DMS 273 (cell line): ENCODE data around the gene NUB1.

Experiments
- DNase-seq: peaks from one replicate; lab custom pipeline; 2025; ENCODE audit not compliant: unreplicated experiment; lab: John Stamatoyannopoulos, UW

Gene NUB1

DNA sequence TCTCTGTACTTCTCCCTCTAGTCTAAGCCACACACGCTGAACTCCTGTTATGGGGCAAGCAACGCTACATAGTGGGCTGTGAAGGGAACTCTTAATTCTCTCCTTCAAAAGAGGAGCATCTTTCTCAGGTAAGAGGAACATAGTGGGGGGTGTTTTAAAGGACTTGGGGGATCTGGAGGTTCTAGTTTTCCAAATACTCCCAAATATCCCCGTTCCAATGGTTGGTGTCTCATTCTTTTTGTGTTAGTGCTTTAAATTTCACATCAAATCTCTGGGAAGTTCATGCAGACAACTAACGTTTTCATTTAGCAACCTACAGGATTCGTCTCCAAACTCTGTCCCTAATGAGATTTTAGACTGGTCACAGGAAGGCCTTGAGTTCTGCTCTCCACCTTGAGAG, 80.6 kb downstream of the NUB1 start:
- DNase-seq, result no peak

DNA sequence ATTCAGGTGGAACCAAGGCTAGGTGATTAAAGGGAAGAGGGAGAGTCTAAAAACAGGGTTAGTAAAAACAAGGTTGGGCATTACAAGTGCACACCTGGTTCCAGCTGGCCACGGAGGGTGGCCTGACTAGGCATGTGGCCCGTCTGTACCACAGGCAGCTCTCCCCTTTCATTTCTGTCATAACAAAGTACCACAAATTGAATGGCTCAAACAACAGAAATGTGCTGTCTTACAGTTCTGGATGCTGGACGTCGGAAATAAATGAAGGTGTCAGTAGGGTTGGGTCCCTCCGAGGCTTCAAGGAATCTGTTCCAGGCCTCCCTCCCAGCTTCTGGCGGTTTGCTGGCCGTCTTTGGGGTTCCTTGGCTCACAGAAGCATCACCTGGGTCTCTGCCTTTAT, 81.6 kb downstream of the NUB1 start:
- no peak for DNase-seq

- no peak for DNase-seq
These were observed 82.3 kb downstream of the NUB1 start for GRCh38 chr7:151423936-151424335.

DNA sequence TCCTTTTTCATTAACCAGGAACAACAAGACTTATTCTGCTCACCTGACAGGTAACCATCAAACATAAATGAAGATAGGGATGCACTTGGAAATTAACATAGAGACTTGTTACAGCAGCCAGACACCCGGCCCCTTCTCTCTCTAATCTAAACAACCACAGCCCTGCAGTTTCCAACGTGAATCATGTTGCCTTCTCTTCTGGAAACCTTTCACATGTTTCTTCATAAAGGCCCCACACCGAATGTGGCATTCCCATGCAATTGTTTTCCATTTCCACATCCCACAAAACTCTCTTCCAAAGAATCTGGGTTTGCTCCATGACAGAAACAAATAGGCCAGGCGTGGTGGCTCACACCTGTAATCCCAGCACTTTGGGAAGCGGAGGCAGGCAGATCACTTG, 83.2 kb downstream of the NUB1 start:
- no peak for DNase-seq

GRCh38 chr7:151425670-151426440, 84.2 kb downstream of the NUB1 start:
- DNase-seq, result no peak

GRCh38 chr7:151426441-151426903, 84.9 kb downstream of the NUB1 start:
- DNase-seq, result peak; percentile 86

- no peak for DNase-seq
These were observed 85.5 kb downstream of the NUB1 start for GRCh38 chr7:151426904-151427704.

DNA sequence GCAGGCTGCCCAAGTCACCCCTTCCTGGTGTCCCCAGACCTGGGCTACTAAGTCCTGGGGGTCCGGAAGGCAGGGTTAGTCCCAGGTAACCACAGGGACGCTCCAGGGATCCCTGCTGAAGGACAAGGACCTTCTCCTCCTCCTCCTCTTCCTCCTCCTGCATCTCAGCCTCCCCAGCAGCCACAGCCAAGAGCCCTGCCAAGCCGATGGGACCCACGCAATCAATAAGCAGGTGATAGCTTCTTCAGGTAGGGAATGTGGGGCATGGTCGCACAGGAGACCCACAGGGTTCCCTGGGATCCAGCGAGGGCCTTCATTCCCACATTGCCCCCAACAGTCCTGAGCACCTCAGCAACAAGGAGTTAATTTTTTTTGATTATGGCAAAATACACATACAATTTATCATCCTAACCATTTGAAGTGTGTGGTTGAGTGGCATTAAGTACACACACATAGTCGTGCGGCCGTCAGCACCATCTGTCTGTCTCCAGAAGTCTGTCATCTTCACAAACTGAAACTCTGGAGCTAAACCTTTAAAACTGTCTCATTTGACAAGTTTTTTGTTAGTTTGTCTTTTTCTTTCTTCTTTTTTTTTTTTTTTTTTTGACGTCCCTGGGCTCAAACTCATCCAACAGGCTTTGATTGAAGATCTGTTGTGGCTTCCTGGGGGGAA, 86.2 kb downstream of the NUB1 start:
- DNase-seq, result peak; percentile 71
